ENCODE results near the gene HPCAL1.

Gene HPCAL1

DNA sequence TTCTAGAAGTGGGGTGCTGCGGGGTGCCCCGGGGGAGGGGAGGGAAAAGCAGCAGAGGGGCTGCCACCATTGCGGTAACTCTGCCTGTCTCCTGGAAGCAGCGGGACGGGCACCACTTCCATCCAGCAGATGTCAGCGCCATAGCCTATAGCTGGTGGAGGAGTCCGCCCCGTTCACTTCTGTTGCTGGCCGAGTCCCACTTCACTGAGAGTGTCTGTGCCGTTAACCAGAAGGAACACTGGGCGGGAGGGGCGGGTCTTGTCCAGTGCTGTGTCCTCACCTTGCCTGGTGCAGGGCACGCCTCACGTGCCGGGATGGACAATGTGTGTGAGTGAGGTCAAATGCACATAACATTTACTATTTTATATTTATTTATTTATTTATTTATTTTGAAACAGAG is 164.7 kb downstream of the HPCAL1 start:
- Histone ChIP-seq H3K79me2 (ENCODE audit: control insufficient read depth, low read length) (no peaks in the 10 kb centered on the region), H3K27ac (ENCODE audit: low read depth, low read length) (no peak overlapping the region), H3K4me1 (ENCODE audit: control insufficient read depth, low read length) (no peaks in the 10 kb centered on the region), H3K4me2 (ENCODE audit: low read length) (no peak overlapping the region), H3K36me3 (ENCODE audit: control insufficient read depth, low read length) (no peaks in the 10 kb centered on the region), H3K4me3 (ENCODE audit: low read length) (no peak overlapping the region), H3K27me3 (ENCODE audit: control insufficient read depth, low read length) (peaks cover 6% of the 10 kb centered on the region), H3F3A (ENCODE audit: control insufficient read depth, insufficient read depth) (no peaks in the 10 kb centered on the region), H4K20me1 (ENCODE audit: control insufficient read depth, insufficient read depth, low read depth, low read length) (no peaks in the 10 kb centered on the region), H3K9me3 (ENCODE audit: control insufficient read depth, insufficient read depth, low read length) (no peaks in the 10 kb centered on the region), H3K9me2 (replicated peaks; ENCODE audit: control insufficient read depth, low read length) (no peaks in the 10 kb centered on the region)
- TF ChIP-seq, protein P1, sequence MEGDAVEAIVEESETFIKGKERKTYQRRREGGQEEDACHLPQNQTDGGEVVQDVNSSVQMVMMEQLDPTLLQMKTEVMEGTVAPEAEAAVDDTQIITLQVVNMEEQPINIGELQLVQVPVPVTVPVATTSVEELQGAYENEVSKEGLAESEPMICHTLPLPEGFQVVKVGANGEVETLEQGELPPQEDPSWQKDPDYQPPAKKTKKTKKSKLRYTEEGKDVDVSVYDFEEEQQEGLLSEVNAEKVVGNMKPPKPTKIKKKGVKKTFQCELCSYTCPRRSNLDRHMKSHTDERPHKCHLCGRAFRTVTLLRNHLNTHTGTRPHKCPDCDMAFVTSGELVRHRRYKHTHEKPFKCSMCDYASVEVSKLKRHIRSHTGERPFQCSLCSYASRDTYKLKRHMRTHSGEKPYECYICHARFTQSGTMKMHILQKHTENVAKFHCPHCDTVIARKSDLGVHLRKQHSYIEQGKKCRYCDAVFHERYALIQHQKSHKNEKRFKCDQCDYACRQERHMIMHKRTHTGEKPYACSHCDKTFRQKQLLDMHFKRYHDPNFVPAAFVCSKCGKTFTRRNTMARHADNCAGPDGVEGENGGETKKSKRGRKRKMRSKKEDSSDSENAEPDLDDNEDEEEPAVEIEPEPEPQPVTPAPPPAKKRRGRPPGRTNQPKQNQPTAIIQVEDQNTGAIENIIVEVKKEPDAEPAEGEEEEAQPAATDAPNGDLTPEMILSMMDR (IDR thresholded peaks at IDR 0.05; ENCODE audit: low read depth, low read length, poor library complexity, severe bottlenecking) = no peak
- TF ChIP-seq EZH2phosphoT487 (IDR thresholded peaks at IDR 0.05; ENCODE audit: borderline replicate concordance, low read length) = no peak

DNA sequence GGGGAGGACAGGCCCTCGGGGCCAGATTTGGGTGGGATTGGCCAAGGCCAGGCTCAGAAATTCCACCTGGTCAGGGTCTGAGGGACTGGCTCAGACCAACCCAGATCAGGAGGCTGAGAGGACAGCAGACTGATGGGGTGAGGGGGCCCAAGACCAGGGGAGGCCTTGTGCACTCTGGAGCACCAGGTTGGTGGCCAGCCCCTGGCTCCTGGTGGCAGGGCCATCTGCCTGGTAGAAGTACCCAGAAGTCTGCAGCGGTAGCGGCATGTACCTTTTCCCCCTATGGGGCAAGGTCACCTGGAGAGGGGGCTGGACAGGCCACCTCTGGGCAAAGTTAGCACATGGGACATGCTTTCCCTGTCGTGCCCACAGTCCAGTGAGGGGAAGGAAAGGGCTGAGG is 166.6 kb downstream of the HPCAL1 start:
- H3K4me1 ChIP-seq (ENCODE audit: control insufficient read depth, low read length) = no peaks in the 10 kb centered on the region
- TF ChIP-seq, protein P1 (IDR thresholded peaks at IDR 0.05; ENCODE audit: low read depth, low read length, poor library complexity, severe bottlenecking) = no peak
- no peak for TF ChIP-seq EZH2phosphoT487 (IDR thresholded peaks at IDR 0.05; ENCODE audit: borderline replicate concordance, low read length)
- H3K27me3 ChIP-seq (ENCODE audit: control insufficient read depth, low read length) = peaks cover 6% of the 10 kb centered on the region
- no peak overlapping the region for H3K27ac ChIP-seq (ENCODE audit: low read depth, low read length)
- no peaks in the 10 kb centered on the region for H3K9me3 ChIP-seq (ENCODE audit: control insufficient read depth, insufficient read depth, low read length)
- H3K4me2 ChIP-seq (ENCODE audit: low read length) = no peak overlapping the region
- no peaks in the 10 kb centered on the region for H3K9me2 ChIP-seq (replicated peaks; ENCODE audit: control insufficient read depth, low read length)
- H4K20me1 ChIP-seq (ENCODE audit: control insufficient read depth, insufficient read depth, low read depth, low read length) = no peaks in the 10 kb centered on the region
- H3K36me3 ChIP-seq (ENCODE audit: control insufficient read depth, low read length) = no peaks in the 10 kb centered on the region
- no peaks in the 10 kb centered on the region for H3F3A ChIP-seq (ENCODE audit: control insufficient read depth, insufficient read depth)
- no peak overlapping the region for H3K4me3 ChIP-seq (ENCODE audit: low read length)
- H3K79me2 ChIP-seq (ENCODE audit: control insufficient read depth, low read length) = no peaks in the 10 kb centered on the region

- Histone ChIP-seq H3K4me1 (ENCODE audit: control insufficient read depth, low read length) (no peaks in the 10 kb centered on the region), H3K4me2 (ENCODE audit: low read length) (no peak overlapping the region), H3K27ac (ENCODE audit: low read depth, low read length) (no peak overlapping the region), H3K9me2 (replicated peaks; ENCODE audit: control insufficient read depth, low read length) (no peaks in the 10 kb centered on the region), H3K9me3 (ENCODE audit: control insufficient read depth, insufficient read depth, low read length) (no peaks in the 10 kb centered on the region), H3K4me3 (ENCODE audit: low read length) (no peak overlapping the region), H3K36me3 (ENCODE audit: control insufficient read depth, low read length) (no peaks in the 10 kb centered on the region), H3K79me2 (ENCODE audit: control insufficient read depth, low read length) (no peaks in the 10 kb centered on the region), H3F3A (ENCODE audit: control insufficient read depth, insufficient read depth) (no peaks in the 10 kb centered on the region), H3K27me3 (ENCODE audit: control insufficient read depth, low read length) (peaks cover 6% of the 10 kb centered on the region), H4K20me1 (ENCODE audit: control insufficient read depth, insufficient read depth, low read depth, low read length) (no peaks in the 10 kb centered on the region)
- TF ChIP-seq EZH2phosphoT487 (IDR thresholded peaks at IDR 0.05; ENCODE audit: borderline replicate concordance, low read length) = no peak
- TF ChIP-seq, protein P1 (IDR thresholded peaks at IDR 0.05; ENCODE audit: low read depth, low read length, poor library complexity, severe bottlenecking) = no peak
These were observed 167.4 kb downstream of the HPCAL1 start for GRCh38 chr2:10469955-10470608.
